ENCODE data around the gene BCLAF1.
"Not testable (repeated sequence)": the region's sequence is repeated elsewhere in the genome, so short reads cannot be mapped to it uniquely, and the experiment has no call there.

Gene BCLAF1

DNA sequence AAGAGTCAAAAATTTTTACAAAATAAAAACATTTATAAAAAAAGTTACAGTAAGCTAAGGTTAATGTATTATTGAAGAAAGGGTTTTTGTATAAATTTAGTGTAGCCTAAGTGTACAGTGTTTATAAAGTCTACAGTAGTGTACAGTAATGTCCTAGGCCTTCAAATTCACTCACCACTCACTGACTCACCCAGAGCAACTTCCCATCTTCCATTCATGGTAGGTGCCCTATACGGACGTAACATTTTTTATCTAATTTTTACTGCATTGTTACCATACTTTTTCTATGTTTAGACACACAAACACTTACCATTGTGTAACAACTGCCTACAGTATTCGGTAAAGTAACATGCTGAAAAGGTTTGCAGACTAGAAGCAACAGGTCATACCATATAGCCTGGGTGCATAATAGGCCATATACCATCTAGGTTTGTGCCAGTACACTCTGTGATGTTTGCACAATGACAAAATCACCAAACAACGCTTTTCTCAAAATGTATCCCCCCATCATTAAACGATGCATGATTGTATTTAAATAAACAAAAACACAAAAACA is 45.5 kb downstream of the BCLAF1 start:
- DNase-seq = no peak

GRCh38 chr6:136236466-136237293 is 53.0 kb downstream of the BCLAF1 start:
- no peak for DNase-seq

- no peak for DNase-seq
Measured at GRCh38 chr6:136235233-136235564, 54.4 kb downstream of the BCLAF1 start.

DNA sequence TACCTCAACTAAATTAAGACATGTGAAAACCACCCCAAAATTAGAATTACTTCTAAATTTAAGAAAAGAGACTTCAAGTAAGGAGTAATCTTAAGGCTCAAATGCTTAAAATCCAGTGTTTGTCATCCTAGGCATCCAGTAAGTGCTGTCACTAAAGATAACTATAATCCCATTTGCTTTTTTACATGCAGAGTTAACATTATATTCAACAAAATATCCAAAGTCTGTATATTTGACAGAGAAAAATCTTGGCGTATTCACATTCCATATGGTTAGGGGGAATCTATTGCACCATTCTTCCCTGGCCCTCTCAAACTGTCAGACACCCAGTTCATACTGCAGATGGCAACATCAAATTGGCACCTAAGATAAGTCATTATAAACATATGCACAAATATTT is 56.9 kb downstream of the BCLAF1 start:
- DNase-seq = no peak

GRCh38 chr6:136230219-136230853 is 59.3 kb downstream of the BCLAF1 start:
- no peak for DNase-seq

GRCh38 chr6:136228814-136229213 is 60.8 kb downstream of the BCLAF1 start:
- no peak for DNase-seq

DNA sequence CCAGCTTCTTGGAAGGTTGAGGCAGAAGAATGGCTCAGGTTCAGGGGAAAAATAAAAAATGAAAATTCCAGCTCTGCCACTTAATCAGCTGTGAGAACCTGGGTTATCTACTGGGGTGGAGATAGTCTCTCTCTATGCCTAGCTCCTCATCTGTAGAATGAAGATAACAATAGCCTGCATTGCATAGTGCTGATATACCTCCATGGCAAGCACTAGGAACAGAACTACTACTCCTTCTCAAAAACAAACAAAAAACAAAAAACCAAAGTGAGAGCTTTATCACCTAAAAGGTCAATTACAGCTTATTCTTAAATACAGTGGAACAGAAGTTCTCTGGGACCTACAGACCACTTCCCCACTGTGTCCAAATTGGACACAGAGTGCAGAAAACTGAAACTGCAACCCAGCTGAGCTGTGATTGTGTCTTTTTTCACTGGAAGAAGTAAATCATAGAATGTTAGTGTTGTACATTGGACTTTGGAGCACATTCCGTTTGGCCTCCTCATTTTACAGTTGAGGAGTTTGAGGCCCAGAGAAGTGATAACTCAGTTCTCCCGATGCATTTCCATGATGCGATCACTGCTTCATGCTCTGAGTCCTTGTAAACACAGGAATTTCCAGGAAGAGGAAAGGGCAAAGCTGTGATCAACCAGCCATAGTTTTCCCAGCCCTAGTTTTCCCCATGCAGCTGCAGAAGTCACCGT is 62.8 kb downstream of the BCLAF1 start:
- DNase-seq = no peak

DNA sequence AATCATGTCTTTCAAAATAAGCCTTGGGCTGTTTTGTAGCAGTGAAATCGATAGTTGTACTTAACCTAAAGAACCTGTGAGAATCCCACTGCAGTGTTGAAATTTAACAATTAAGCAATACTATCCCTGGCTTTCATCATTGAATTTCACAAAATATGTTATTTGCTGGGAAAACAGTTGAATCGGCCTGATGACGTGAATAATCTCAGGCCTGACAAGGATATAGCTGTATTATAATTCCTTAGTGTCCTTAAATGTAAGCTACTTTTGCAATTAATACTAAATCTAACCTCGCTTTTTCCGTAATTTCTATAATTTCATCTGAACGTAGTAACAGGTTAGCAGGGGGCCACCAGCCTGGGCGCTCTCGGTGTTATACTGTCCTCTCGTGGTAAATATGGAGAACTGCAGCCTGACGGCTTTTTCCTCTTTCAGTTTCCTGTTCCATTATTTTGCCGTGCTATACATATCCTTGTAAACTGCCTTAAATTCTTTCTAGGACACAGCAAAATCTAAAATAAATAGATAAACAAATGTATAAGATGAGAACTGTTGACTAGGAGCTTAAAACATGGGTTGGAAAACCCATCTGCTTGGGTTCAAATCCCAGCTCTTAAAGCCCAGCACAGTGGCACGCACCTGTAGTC is 63.5 kb downstream of the BCLAF1 start:
- DNase-seq = peak; percentile 23 to 41

- DNase-seq = peak in 1 of 2 experiments; percentile 3
Measured at GRCh38 chr6:136225496-136225895, 64.2 kb downstream of the BCLAF1 start.

GRCh38 chr6:136224974-136225373 is 64.7 kb downstream of the BCLAF1 start:
- not testable (repeated sequence) for DNase-seq

DNA sequence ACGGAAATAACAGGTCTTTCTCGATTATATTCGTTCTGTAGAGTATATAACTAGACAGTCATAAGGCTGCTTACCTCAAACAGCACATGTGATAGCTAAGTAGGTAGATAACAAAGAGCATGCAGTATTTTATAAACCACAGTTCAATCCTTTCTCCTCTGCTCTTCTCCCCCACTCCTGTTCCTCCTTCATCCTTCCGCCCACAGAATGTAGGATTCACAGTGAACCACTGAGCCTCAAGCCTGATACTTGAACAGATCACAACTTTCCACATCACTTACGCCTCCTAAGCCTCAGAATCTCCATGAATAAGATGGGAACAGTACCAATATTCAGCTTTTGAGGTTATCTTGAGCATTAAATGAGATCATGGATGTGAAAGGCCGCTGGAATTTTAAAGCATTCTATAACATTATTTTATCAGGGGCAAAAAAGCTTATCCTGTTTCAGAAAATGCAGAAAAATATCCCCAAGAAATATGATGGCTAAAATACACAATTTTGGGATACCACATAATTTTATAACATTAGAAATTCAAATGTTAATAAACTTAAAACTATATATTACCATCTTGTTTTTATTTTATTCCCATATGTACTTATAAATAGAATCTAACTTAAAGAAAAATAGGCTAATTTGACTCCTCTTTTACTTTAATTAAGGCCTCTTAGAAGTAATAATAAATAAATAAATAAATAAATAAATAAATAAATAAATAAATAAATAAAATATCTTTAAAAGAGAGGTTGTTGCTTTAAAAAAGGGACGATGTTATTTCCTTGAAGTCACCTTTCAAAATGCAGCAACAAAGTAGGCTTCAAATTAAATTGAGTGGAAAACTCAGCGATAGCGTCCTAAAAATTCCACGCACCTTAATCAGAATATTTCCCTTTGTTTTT is 72.9 kb downstream of the BCLAF1 start:
- DNase-seq = no peak

GRCh38 chr6:136213853-136214252 is 75.8 kb downstream of the BCLAF1 start:
- no peak for DNase-seq

- no peak for DNase-seq
Measured at GRCh38 chr6:136213012-136213539, 76.6 kb downstream of the BCLAF1 start.

DNA sequence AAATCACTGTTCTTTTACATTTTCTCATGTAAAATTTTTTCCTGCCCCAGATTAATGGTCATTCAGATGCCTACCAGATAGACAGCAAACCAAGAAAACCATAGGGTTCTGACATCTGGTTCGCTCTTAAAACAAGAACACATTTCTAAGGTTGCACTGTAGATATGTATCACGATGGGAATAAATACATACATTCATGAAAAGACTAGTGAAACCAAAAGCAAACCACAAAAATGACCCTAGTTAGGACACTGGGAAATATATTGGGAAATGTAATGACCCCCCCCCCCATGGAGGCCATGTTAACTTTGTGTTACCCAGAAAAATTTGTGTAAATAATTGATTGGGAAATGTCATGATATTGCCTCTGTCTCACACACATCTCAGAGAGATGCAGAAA is 77.0 kb downstream of the BCLAF1 start:
- no peak for DNase-seq

DNA sequence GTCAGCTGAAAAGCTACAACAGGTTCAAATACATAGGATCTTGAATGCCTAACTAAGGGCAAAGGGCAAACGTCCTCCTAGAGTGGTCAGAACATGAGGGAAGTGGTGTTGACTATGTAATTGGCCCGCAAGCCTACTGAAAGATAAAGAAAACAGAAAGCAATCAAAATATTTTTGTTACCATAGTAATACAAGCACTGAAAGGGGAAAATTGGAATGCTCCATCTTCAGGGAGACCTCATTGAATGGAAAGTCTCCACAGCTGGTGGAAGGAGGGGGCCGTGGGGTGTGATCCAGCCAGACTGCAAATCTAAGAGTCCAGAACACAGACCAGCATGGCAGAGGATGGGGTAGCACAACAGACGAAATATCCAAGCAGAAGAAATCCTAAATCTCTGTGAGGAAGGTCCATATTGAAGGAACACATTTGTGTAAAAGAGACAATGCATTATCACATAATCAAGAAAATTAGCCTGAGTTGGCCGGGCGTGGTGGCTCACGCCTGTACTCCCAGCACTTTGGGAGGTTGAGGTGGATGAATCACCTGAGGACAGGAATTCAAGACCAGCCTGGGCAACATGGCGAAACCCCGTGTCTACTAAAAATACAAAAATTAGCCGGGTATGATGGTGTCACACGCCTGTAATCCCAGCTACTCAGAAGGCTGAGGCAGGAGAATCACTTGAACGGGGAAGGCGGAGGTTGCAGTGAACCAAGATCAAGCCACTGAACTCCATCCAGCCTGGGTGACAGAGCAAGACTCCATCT is 79.1 kb downstream of the BCLAF1 start:
- no peak for DNase-seq

DNA sequence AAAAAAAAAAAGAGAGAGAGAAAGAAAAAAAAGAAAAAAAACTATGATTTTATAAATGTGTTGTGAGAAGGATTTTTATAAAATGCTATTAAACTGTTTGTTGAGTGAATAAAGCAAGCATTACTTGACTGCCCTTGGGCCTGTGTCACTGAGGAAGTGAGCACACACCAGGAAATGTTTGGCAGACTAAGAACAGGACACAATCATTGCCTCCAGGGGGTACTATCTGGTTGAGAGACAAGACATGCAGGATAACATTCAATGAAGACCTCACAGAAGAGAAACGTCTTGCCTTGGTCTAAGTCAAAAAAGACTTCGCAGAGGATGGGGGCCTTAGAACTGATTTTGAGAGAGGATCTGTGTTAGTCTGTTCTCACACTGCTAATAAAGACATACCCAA is 80.2 kb downstream of the BCLAF1 start:
- no peak for DNase-seq

DNA sequence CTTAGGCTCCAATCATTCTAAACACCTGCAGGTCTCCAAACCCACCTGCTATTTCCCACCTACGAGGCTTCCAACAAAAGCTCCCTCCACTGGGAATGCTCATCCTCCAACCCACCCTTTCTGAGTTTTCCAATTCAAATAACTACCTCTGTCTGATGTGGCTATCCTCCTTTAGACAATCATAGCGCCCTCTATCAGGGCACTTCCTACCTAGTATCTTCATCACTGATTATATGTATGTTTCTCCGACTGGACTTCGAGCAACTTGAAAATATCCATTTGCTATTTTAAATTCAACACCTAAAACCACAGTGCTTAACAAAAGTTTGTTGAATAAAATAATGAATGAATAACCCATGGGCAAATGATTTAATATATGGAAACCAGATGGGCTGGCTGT is 80.9 kb downstream of the BCLAF1 start:
- DNase-seq = no peak

All from activated CD4-positive, alpha-beta T cell treated with anti-CD3 and anti-CD28 coated beads, Interleukin-2, amount 50 U/mL, for 4 hours (primary cell).